Peyer's patch (tissue), 4 donors: ENCODE data around the gene P2RY4. TPM values are rescaled to one million over a fixed set of nuclear protein-coding genes. Genes with fewer than 3 reads are reported as not detected.
"Not testable (repeated sequence)": the region's sequence is repeated elsewhere in the genome, so short reads cannot be mapped to it uniquely, and the experiment has no call there.

Experiments used
- DNase-seq, 3 donors: peaks; one replicate each; pipeline ENCODE4 v3.0.0-alpha.2; 2017 to 2019
- H3K27ac ChIP-seq, 4 donors: fragments of 200-600 bp; sonication (generic); one replicate each; pipeline ENCODE4 v1.5.1; 2016 to 2019
- H3K27me3 ChIP-seq, 2 donors: fragments of 200-600 bp; sonication (generic); one replicate each; pipeline ENCODE4 v1.5.1; 2019
- H3K36me3 ChIP-seq, 3 donors: fragments of 200-600 bp; sonication (generic); one replicate each; pipeline ENCODE4 v1.5.1; 2016 to 2019
- H3K4me1 ChIP-seq, 4 donors: fragments of 200-600 bp; sonication (generic); one replicate each; pipeline ENCODE4 v1.5.1; 2016 to 2019
- H3K4me3 ChIP-seq, 4 donors: fragments of 200-600 bp; sonication (generic); 1 replicate in 3 of 4; 2 replicates in 1 of 4; pipeline ENCODE4 v1.5.1; 2016 to 2019; ENCODE audit warnings: mild to moderate bottlenecking in 1 of 4
- H3K9me3 ChIP-seq, 4 donors: fragments of 200-600 bp; sonication (generic); one replicate each; pipeline ENCODE4 v1.5.1; 2016 to 2019; ENCODE audit warnings: mild to moderate bottlenecking in 1 of 4
- CTCF ChIP-seq, 6 experiments: fragments of 450-650 bp in 4 of 6; fragments of 200-600 bp in 2 of 6; sonication (generic) in 1 of 6; IDR thresholded peaks; one replicate each; pipeline ENCODE4 v1.5.1; 2017 to 2019; ENCODE audit warnings: antibody characterized with exemption in 6 of 6, mild to moderate bottlenecking in 3 of 6, moderate library complexity in 1 of 6
- POLR2A ChIP-seq, 2 donors: fragments of 450-650 bp; IDR thresholded peaks; one replicate each; pipeline ENCODE4 v1.5.1; 2017; ENCODE audit warnings: antibody characterized with exemption in 2 of 2, mild to moderate bottlenecking in 2 of 2, moderate library complexity in 2 of 2
- total RNA-seq, 4 donors: library from RNA; depleted of rRNA; stranded (reverse); fragments of >200 nt; gene quantifications; one replicate each; pipeline ENCODE4 v1.1.0, GENCODE V29; 2016

P2RY4 gene
- total RNA-seq, 4 donors from 2014 or later, result 1.7 to 19.4 (median 13.2) TPM

DNA sequence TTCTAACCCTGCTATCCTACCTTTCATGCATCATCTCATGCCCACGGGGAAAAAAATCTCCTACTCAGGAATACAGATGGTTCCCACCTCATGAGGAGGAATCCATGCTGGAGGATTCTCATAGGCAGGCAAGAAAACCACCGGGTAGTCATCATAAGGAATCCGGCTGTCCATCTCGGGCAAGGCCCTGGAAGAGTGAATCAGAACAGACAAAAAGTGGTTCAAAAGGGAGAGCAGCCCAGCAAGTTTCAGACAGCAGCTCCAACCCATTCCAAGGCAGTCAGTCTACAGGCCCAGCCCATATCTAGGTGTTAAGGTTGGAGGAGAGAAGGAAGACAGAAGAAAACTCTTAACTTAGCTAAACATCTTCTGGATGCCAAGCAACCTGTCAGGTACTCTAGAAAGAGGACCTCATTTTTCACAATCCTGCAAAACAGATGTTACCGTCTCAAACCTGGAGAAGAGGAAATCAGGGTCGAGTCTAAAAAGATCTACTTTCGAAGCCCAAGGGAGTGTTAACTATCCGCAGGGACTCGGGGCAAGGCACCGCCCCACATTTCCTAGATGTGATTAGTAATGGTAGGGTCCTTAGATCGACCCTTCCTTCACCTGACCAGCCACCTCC lies 29.3 kb upstream of the P2RY4 start:
- no peak for DNase-seq

GRCh38 chrX:70281951-70282350 lies 21.9 kb upstream of the P2RY4 start, which contains the start of gene RAB41:
Gene RAB41, plus strand, starts transcription at chrX:70282172. Its CDS starts 46 bp downstream, at chrX:70282218.
- Histone ChIP-seq H3K36me3 (no peaks in the 10 kb centered on the region), H3K4me1 (no peaks in the 10 kb centered on the region), H3K27me3 (no peaks in the 10 kb centered on the region), H3K27ac (no peak within 1 kb of the TSS), H3K9me3 (no peaks in the 10 kb centered on the region), H3K4me3 (no peak within 1 kb of the TSS)
- DNase-seq, result no peak
- no peak for TF ChIP-seq CTCF (IDR thresholded peaks at IDR 0.05)
- no peak for TF ChIP-seq POLR2A (IDR thresholded peaks at IDR 0.05)

More for the DNA sequence above, 29.3 kb upstream of the P2RY4 start:
- peak overlapping the region; percentile 41 to 67 (median 52) for H3K4me3 ChIP-seq
- H3K9me3 ChIP-seq, result no peaks in the 10 kb centered on the region
- H3K4me1 ChIP-seq, result peaks cover 0 to 4% (median 0%) of the 10 kb centered on the region in 4 donors
- H3K27me3 ChIP-seq, result no peaks in the 10 kb centered on the region
- no peaks in the 10 kb centered on the region for H3K36me3 ChIP-seq
- TF ChIP-seq CTCF (IDR thresholded peaks at IDR 0.05) (no peak), POLR2A (IDR thresholded peaks at IDR 0.05) (no peak)
- H3K27ac ChIP-seq, result peak overlapping the region; percentile 58 to 74 (median 69)

GRCh38 chrX:70280573-70280972 lies 20.6 kb upstream of the P2RY4 start:
- no peak for DNase-seq
- H3K4me1 ChIP-seq, result no peaks in the 10 kb centered on the region
- H3K4me3 ChIP-seq, result no peak overlapping the region
- H3K27me3 ChIP-seq, result no peaks in the 10 kb centered on the region
- no peak overlapping the region for H3K27ac ChIP-seq
- no peak for TF ChIP-seq CTCF (IDR thresholded peaks at IDR 0.05)
- no peak for TF ChIP-seq POLR2A (IDR thresholded peaks at IDR 0.05)
- no peaks in the 10 kb centered on the region for H3K9me3 ChIP-seq
- H3K36me3 ChIP-seq, result no peaks in the 10 kb centered on the region

- Histone ChIP-seq H3K4me3 (no peak overlapping the region), H3K27ac (no peak overlapping the region), H3K9me3 (no peaks in the 10 kb centered on the region), H3K36me3 (no peaks in the 10 kb centered on the region), H3K27me3 (no peaks in the 10 kb centered on the region), H3K4me1 (no peaks in the 10 kb centered on the region)
- DNase-seq, result no peak
- TF ChIP-seq POLR2A (IDR thresholded peaks at IDR 0.05) (no peak), CTCF (IDR thresholded peaks at IDR 0.05) (no peak)
These were observed 19.1 kb upstream of the P2RY4 start for GRCh38 chrX:70279081-70279480.

GRCh38 chrX:70274029-70274428 lies 14.0 kb upstream of the P2RY4 start:
- not testable (repeated sequence) for H3K9me3 ChIP-seq, DNase-seq, H3K4me1 ChIP-seq, H3K36me3 ChIP-seq, H3K27ac ChIP-seq, H3K27me3 ChIP-seq, H3K4me3 ChIP-seq

DNA sequence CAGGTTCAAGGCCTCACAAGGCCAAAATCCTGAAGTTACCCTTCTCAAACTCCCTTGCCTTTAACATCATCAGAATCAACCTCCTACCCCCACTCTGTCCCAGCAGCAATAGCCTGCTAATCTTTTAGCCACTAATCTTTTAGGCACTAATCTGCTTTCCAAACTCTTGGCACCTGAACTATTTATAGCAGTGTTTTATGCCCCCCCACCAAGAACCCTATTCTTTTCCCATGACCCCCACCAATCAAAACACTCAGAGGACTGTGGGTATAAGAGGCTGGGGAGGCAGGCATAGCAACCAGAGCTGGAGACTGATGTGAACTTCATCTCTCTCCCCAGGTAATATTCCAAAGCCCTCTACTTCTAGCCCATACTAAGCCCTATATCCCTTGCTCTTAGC lies 8.0 kb upstream of the P2RY4 start, which contains the start of gene ARR3:
TSS of gene ARR3 (plus strand) at position 301 of the 400 bp plus-strand sequence. CDS start 1,052 bp downstream, outside the sequence.
- DNase-seq, result no peak

More for the DNA sequence above, 8.0 kb upstream of the P2RY4 start, which contains the start of gene ARR3:
- H3K36me3 ChIP-seq, result no peaks in the 10 kb centered on the region
- no peaks in the 10 kb centered on the region for H3K4me1 ChIP-seq
- TF ChIP-seq POLR2A (IDR thresholded peaks at IDR 0.05) (no peak), CTCF (IDR thresholded peaks at IDR 0.05) (no peak)
- H3K4me3 ChIP-seq, result no peak within 1 kb of the TSS
- no peaks in the 10 kb centered on the region for H3K9me3 ChIP-seq
- no peak within 1 kb of the TSS for H3K27ac ChIP-seq
- no peaks in the 10 kb centered on the region for H3K27me3 ChIP-seq
